Adipose tissue (tissue), 3 donors: Measurements from ENCODE around the gene C1QTNF1. TPM values are rescaled to one million over a fixed set of nuclear protein-coding genes. Genes with fewer than 3 reads are reported as not detected.

Source experiments
- H3K27ac ChIP-seq: one replicate; pipeline ENCODE4 v1.5.1; 2013; ENCODE audit warnings: low read depth, low read length
- WGBS, 3 donors: extraction: QIAGEN DNeasy Blood & Tissue Kit; methylation state at CpG; one replicate each; pipeline ENCODE4 v1.1.7; 2013; 5-methylcytosine and 5-hydroxymethylcytosine counted together
- polyA plus RNA-seq, 3 donors: library from polyadenylated mRNA; stranded (reverse); fragments of 200-250 nt; gene quantifications; one replicate each; pipeline ENCODE4 v1.2.3, GENCODE V29; 2013
- donor health status: healthy with polysubstance abuse.
- donor health status: Bipolar disorder and iron deficiency.
- donor health status: healthy.

C1QTNF1 gene
- polyA plus RNA-seq, 3 donors = 33.8 to 357 (median 207) TPM

DNA sequence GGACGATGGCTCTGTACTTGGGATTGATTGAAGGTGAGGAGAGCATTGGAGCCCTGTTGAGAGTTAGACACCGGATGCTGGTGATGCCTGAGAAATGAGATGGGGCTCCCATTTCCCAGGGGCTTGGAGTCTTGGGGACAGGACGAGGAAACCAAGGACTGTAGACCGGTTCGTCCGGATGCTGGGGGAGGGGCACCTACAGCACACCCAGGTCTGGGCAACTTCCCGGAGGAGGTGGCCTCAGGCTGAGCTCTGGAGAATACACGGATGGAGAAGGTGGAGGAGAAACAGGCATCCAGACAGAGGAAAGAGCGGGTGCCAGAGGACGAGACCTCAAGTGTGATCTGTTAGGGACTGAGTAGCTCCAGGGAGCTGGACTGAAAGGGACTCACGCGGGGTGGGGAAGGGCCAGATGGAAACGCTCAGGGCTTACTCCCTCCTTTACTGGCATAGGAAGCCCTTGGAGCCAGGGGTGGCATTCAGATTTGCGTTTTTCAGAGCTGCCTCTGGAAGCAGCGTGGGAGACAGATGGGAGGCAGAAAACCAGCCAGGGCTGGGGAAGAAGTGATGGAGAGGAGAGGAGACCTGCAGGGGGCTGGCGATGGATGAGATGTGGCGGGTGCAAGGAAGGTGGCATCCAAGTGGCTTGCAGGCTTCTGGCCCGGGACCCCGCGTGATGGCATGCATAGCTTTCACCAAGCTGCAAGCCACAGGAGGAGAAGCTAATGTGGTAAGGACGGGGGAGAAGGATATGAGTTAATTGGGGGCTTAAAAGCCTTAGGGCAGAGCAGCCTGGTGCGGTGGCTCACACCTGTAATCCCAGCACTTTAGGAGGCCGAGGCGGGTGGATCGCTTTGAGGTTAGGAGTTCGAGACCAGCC lies 8.3 kb downstream of the C1QTNF1 start:
- WGBS, 3 donors = 88 to 93% (median 92%) methylated on average over 26 of the region's 26 CpGs
- no peak overlapping the region for H3K27ac ChIP-seq

DNA sequence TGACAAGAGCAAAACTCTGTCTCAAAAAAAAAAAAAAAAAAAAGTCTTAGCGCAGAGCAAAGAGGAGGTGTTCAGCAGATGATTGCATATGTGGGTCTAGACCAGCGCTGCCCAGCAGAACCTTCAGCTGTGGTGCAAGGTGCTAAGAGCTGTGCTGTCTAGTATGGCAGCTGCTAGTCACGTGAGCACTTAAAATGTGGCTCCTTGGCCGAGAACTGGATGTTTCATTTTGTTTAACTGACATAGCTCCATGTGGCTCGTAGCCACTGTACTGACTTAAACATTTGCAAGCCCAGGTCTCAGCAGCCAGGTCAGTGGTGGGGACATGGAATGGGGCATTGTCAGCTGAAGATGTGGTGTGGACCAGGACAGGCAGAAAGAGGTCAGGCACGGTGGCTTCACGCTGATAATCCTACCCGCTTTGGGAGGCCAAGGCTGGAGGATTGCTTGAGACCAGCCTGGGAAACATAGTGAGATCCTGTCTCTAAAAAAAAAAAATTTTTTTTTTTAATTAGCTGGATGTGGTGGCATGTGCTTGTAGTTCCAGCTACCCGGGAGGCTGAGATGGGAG lies 9.2 kb downstream of the C1QTNF1 start:
- WGBS, 3 donors = 84 to 96% (median 95%) methylated on average over 9 of the region's 9 CpGs
- H3K27ac ChIP-seq = no peak overlapping the region

DNA sequence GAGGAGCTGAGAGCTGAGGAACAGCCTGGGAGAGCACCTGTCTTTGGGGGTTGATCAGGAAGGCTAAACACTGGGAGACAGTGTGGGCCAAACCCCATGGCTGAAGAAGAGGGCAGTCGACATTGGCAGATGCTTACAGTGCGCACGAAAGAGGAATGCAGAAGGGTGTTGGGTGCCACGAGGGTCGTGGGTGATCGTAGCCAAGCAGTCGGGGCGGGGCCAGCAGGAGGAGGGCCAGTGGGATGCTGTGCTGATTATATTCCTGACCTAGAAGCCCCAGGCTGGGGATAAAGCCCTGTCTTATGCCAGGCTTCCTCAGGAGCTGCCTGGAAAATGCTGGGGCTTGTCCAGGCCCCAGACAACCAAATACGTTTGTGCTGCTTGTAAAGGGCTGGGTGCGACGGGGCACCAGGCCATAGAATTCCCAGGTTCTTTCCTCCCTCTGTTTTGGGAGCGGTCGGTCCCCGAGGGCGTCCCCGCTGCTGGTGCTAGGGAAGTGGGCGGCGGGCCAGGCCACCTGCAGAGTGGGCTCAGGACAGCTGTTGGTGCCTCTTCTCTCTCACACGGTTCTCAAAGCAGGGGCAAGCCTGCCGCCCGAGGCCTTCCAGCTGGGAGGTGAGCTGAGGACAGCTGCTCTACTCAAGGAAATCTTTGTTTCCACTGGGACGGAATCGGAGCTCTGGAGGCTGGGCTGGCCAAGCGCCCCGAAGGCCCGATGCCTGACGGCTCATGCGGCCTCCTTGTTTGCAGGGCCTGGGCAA lies 10.0 kb downstream of the C1QTNF1 start:
- H3K27ac ChIP-seq = no peak overlapping the region
- 36 to 53% (median 52%) methylated on average over 28 of the region's 28 CpGs for WGBS, 3 donors

- no peak overlapping the region for H3K27ac ChIP-seq
- WGBS, 3 donors = 82 to 89% (median 83%) methylated on average over 8 of the region's 8 CpGs
Observed at GRCh38 chr17:79034931-79035485, 11.0 kb downstream of the C1QTNF1 start.

GRCh38 chr17:79035686-79036085 lies 11.7 kb downstream of the C1QTNF1 start:
- no peak overlapping the region for H3K27ac ChIP-seq
- WGBS, 3 donors = 91 to 97% (median 94%) methylated on average over 6 of the region's 6 CpGs

DNA sequence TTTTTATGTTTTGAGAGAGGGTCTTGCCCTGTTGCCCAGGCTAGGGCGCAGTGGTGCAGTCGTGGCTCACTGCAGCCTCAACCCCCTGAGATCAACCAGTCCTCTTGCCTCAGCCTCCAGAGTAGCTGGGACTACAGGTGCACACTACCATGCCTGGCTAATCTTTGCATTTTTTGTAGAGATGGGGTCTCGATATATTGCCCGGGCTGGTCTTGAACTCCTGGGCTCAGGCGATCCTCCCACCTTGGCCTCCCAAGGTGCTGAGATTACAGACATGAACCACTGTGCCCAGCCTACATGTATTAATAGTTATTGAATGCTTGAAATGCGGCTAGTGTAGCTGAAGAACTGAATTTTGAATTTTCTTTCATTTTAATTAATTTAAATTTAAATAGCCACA lies 12.2 kb downstream of the C1QTNF1 start:
- WGBS, 3 donors = 92 to 94% (median 92%) methylated on average over 6 of the region's 6 CpGs

DNA sequence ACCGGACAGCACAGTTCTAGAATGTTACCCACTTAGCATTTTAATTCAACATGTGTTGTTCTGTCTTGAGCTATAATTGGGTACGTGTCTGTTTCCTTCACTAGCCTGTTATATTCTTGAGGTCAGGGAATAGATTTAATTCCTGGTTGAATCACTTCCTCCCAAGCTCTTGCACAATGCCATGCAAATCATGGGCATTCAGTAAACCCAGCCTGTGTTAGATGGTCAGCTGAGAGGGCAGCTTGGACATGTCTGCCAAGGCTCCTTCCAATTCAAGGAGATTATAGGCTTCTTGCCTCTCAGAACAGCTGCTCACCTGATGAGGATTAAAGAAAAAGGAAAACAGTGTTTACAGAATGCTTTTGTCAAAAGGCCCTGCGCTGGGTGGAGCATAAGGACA lies 12.6 kb downstream of the C1QTNF1 start:
- 47 to 79% (median 57%) methylated on average over 3 of the region's 3 CpGs for WGBS, 3 donors
- no peak overlapping the region for H3K27ac ChIP-seq

More for the DNA sequence above, 12.2 kb downstream of the C1QTNF1 start:
- no peak overlapping the region for H3K27ac ChIP-seq

- H3K27ac ChIP-seq = no peak overlapping the region
- WGBS, 3 donors = 51 to 78% (median 55%) methylated on average over 8 of the region's 8 CpGs
Observed at GRCh38 chr17:79038545-79039135, 14.7 kb downstream of the C1QTNF1 start.

DNA sequence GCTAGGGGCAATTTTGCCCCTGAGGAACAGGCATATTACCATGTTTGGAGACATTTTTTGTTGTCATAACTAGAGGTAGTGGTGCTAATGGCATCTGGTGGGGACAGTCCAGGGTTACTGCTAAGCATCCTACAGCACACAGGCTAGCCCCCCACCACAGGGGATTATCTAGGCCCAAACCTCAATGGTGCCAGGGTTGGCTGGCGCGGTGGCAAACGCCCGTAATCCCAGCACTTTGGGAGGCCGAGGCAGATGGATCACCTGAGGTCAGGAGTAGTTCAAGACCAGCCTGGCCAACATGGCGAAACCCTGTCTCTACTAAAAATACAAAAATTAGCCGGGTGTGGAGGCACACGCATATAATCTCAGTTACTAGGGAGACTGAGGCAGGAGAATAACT lies 15.2 kb downstream of the C1QTNF1 start:
- no peak overlapping the region for H3K27ac ChIP-seq
- WGBS, 3 donors = 95 to 96% (median 96%) methylated on average over 8 of the region's 8 CpGs

DNA sequence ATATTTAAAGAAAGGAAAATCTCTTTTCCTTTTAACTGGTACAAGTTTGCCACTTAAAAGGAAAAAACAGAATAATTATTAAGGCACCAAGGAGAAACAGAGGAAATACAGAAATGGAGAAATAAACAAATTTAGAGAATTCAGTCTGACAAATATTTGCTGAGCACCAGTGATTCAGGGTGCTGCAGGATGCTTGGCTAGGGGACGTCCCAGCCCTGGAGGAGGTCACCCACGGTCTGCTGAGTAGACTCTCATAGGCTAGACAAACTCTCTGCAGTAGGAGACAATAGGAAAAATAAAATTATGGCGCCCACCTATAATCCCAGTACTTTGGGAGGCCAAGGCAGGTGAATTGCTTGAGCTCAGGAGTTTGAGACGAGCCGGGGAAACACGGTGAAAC lies 15.9 kb downstream of the C1QTNF1 start:
- WGBS, 3 donors = 93 to 96% (median 93%) methylated on average over 6 of the region's 6 CpGs

DNA sequence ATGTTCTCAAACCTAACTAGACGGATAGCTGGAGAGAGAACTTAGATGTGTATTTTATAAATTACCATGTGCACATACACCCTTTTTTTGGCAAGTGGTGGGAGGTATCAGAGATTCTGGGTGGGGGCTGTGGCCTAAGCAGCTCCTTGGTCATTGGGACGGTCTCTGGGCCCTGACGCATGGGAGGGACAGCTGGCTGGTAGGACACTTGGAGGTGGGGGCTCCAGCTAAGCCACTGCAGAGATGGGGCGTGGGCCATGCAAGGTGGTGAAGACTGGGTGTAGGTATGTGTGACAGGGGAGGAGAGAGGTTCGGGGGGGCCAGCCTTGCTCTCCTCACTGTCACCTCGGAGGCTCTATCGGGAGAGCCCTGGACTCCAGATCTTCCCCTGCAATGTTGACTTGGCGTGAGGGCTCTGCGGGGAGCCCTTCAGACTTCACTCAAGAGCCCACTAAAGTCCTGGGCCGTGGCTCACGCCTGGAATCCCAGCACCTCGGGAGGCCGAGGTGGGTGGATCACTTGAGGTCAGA lies 17.1 kb downstream of the C1QTNF1 start:
- 89 to 94% (median 91%) methylated on average over 13 of the region's 13 CpGs for WGBS, 3 donors
- H3K27ac ChIP-seq = no peak overlapping the region

More for the DNA sequence above, 15.9 kb downstream of the C1QTNF1 start:
- no peak overlapping the region for H3K27ac ChIP-seq

GRCh38 chr17:79041723-79042420 lies 17.9 kb downstream of the C1QTNF1 start:
- 83 to 85% (median 84%) methylated on average over 29 of the region's 29 CpGs for WGBS, 3 donors
- H3K27ac ChIP-seq = no peak overlapping the region

GRCh38 chr17:79042421-79043190 lies 18.6 kb downstream of the C1QTNF1 start:
- WGBS, 3 donors = 58 to 67% (median 61%) methylated on average over 13 of the region's 13 CpGs

DNA sequence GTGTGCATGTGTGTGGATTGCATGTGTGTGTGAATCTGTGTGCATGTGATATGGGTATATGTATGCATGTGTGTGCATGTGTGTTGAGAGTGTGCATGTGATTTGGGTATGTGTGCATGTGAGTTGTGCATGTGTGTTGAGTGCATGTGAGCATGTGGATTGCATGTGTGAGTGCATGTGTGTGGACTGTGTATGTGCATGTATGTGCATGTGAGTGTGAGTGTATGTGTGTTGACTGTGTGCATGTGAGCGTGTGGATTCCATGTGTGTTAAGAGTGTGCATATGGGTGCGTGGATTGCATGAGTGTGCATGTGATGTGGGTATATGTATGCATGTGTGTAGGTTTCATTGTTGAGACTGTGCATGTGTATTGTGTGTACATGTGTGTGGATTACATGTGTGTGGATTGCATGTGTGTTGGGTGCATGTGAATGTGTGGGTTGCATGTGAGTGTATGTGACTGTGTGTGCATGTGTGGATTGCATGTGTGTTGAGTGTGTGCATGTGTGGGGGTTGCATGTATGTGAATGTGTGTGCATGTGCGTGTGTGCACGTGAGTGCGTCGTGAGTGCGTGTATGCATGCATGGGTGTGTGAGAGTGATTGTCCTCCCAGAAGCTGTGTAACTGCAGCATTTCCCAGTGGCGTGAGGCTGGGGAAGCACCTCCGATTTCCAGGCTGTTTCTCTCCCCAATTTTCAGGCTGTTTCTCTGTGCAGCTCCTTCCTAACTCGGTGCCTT lies 19.4 kb downstream of the C1QTNF1 start:
- WGBS, 3 donors = 82 to 87% (median 86%) methylated on average over 10 of the region's 10 CpGs

More at GRCh38 chr17:79042421-79043190, 18.6 kb downstream of the C1QTNF1 start:
- no peak overlapping the region for H3K27ac ChIP-seq

DNA sequence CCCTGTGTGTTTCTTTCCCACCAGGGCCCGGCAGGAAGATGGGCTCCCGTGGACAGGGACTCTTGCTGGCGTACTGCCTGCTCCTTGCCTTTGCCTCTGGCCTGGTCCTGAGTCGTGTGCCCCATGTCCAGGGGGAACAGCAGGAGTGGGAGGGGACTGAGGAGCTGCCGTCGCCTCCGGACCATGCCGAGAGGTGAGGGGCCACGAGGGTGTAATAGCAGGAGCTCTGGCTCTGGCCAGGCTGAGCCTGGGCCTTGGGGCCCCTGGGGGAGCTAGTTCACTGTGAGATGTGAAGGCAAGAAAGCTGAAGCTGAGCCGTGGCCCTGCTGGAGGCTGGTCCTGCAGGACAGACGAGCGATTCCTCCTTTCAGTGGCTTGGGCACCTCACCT lies 20.0 kb downstream of the C1QTNF1 start:
- WGBS, 3 donors = 63 to 66% (median 63%) methylated on average over 12 of the region's 12 CpGs
- H3K27ac ChIP-seq = no peak overlapping the region

More for the DNA sequence above, 19.4 kb downstream of the C1QTNF1 start:
- H3K27ac ChIP-seq = no peak overlapping the region

GRCh38 chr17:79044462-79044861 lies 20.5 kb downstream of the C1QTNF1 start:
- 79 to 92% (median 91%) methylated on average over 11 of the region's 11 CpGs for WGBS, 3 donors

More at GRCh38 chr17:79044462-79044861, 20.5 kb downstream of the C1QTNF1 start:
- H3K27ac ChIP-seq = no peak overlapping the region
